GM23338 (cell line): ENCODE results near the gene BCR.

Source experiments
- EZH2 ChIP-seq: fragments of 200-600 bp; sonication (generic); IDR thresholded peaks from one replicate; pipeline ENCODE4 v1.8.0; 2017; ENCODE audit warnings: antibody characterized with exemption, mild to moderate bottlenecking, low read depth; ENCODE audit not compliant: unreplicated experiment
- EZH2phosphoT487 ChIP-seq: fragments of 200-600 bp; sonication (generic); IDR thresholded peaks from one replicate; pipeline ENCODE4 v1.8.1; 2018; ENCODE audit warnings: antibody characterized with exemption; ENCODE audit not compliant: unreplicated experiment
- POLR2AphosphoS5 ChIP-seq: IDR thresholded peaks from 2 replicates; pipeline ENCODE4 v1.6.1; 2016; ENCODE audit warnings: antibody characterized with exemption, low read depth
- REST ChIP-seq: IDR thresholded peaks from one replicate; pipeline ENCODE4 v1.6.1; 2018; ENCODE audit warnings: antibody characterized with exemption; ENCODE audit not compliant: unreplicated experiment
- ZNF114 ChIP-seq: fragments of 250-450 bp; sonication (Bioruptor Pico); IDR thresholded peaks from 2 replicates; pipeline ENCODE4 v1.5.0; 2020; ENCODE audit warnings: mild to moderate bottlenecking, moderate library complexity
- ZNF331 ChIP-seq: fragments of 250-450 bp; sonication (Bioruptor Pico); IDR thresholded peaks from 2 replicates; pipeline ENCODE4 v1.5.0; 2020; ENCODE audit warnings: low read depth, mild to moderate bottlenecking, moderate library complexity
- TF ChIP-seq, protein P1 (sequence below), 2 experiments: fragments of 200-600 bp in 1 of 2; sonication (generic) in 1 of 2; conservative IDR thresholded peaks; 2 replicates each; pipeline versions ENCODE4 v1.5.1 to v1.6.1; 2016 to 2017; ENCODE audit warnings: antibody characterized with exemption in 2 of 2, low read depth in 2 of 2, mild to moderate bottlenecking in 2 of 2, moderate library complexity in 1 of 2

DNA sequence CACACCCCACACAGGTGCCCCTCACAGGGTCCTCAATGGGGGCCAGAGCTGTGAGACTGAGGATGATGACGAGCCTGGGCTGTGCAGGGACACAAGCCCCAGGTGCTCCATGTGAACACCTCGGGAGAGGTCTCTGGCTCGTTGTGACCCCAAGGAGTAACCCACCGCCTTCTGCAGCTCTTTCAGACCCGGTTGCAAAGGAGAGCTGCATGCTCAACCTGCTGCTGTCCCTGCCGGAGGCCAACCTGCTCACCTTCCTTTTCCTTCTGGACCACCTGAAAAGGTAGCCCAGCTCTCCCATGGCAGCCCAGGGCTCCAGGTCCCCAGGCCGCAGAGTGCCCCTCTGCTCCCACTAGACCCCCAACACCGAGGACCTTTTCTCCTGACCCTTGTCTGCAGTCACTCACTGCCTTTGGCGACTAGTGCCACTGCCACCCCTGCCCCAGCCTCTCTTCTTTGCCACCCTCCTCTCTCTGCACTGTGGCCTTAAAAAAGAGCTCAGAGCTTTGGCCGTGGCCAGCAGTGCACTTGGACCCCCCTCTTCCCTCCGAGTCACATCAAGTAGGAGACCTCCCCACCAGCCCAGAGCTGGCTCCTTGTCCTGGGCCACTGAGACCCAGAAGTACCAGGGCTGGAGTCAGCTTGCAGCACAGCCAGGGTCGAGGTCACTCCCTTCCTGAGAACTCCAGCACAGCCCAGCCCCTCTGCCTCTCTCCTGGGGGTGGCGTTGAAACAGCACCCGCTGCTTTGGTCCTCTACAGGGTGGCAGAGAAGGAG is 133.7 kb downstream of the BCR start:
- TF ChIP-seq, protein P1, sequence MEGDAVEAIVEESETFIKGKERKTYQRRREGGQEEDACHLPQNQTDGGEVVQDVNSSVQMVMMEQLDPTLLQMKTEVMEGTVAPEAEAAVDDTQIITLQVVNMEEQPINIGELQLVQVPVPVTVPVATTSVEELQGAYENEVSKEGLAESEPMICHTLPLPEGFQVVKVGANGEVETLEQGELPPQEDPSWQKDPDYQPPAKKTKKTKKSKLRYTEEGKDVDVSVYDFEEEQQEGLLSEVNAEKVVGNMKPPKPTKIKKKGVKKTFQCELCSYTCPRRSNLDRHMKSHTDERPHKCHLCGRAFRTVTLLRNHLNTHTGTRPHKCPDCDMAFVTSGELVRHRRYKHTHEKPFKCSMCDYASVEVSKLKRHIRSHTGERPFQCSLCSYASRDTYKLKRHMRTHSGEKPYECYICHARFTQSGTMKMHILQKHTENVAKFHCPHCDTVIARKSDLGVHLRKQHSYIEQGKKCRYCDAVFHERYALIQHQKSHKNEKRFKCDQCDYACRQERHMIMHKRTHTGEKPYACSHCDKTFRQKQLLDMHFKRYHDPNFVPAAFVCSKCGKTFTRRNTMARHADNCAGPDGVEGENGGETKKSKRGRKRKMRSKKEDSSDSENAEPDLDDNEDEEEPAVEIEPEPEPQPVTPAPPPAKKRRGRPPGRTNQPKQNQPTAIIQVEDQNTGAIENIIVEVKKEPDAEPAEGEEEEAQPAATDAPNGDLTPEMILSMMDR (conservative IDR thresholded peaks at IDR 0.05; ENCODE audit: low read depth in 2 of 2) = no peak
- TF ChIP-seq REST (no peak), POLR2AphosphoS5 (no peak), EZH2 (no peak), ZNF114 (CRISPR knock-in tag) (no peak), EZH2phosphoT487 (no peak), ZNF331 (CRISPR knock-in tag) (no peak)
